Measurements from ENCODE around the gene CEP131. TPM values are rescaled to one million over a fixed set of nuclear protein-coding genes. Genes with fewer than 3 reads are reported as not detected.

The CEP131 gene
- polyA plus RNA-seq, 1 donor from 2014 or later: 21.3 TPM

DNA sequence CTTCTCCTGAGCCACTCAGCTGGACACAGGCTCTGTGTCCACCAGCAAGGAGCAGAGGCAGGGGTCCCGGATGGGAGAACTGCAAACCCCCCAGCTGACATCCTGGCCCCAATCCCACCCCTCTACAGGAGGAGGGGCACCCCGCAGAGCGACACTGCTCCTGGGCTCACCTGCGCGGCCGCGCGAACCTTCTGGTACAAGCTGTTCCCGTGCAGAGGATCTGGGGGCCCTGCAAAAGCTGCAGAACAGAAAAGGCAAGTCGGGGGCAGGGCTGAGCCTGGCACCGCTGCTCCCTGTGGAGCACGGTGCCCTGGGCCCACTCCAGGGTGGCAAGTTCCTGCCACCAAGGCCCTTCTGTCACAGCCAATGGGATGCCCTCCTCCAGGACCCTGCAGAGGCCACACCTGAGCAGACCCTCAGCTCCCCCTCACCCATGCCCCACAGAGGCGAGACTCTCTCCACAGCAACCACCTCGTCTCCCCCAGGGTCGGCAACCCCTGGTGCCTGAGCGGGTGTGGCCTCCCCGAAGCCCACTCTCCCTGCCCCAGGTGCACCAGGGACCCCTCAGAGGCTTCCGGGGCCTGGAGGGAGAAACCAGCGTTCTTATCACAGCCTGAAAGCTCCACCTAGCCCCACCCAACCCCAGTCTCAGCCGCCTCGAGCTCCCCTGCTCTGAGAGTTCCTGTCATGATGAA, 11.2 kb upstream of the CEP131 start:
- TF ChIP-seq EP300 (conservative IDR thresholded peaks at IDR 0.05; ENCODE audit: poor library complexity, severe bottlenecking) (no peak), RAD21 (conservative IDR thresholded peaks at IDR 0.05) (no peak), POLR2AphosphoS5 (IDR thresholded peaks at IDR 0.05) (no peak), EZH2 (IDR thresholded peaks at IDR 0.05; ENCODE audit: borderline replicate concordance, insufficient read depth, low read length, poor library complexity, severe bottlenecking) (no peak), MXI1 (conservative IDR thresholded peaks at IDR 0.05; ENCODE audit: poor library complexity, severe bottlenecking) (no peak), TAF1 (IDR thresholded peaks at IDR 0.05; ENCODE audit: low read depth) (no peak)
- TF ChIP-seq, protein P1, sequence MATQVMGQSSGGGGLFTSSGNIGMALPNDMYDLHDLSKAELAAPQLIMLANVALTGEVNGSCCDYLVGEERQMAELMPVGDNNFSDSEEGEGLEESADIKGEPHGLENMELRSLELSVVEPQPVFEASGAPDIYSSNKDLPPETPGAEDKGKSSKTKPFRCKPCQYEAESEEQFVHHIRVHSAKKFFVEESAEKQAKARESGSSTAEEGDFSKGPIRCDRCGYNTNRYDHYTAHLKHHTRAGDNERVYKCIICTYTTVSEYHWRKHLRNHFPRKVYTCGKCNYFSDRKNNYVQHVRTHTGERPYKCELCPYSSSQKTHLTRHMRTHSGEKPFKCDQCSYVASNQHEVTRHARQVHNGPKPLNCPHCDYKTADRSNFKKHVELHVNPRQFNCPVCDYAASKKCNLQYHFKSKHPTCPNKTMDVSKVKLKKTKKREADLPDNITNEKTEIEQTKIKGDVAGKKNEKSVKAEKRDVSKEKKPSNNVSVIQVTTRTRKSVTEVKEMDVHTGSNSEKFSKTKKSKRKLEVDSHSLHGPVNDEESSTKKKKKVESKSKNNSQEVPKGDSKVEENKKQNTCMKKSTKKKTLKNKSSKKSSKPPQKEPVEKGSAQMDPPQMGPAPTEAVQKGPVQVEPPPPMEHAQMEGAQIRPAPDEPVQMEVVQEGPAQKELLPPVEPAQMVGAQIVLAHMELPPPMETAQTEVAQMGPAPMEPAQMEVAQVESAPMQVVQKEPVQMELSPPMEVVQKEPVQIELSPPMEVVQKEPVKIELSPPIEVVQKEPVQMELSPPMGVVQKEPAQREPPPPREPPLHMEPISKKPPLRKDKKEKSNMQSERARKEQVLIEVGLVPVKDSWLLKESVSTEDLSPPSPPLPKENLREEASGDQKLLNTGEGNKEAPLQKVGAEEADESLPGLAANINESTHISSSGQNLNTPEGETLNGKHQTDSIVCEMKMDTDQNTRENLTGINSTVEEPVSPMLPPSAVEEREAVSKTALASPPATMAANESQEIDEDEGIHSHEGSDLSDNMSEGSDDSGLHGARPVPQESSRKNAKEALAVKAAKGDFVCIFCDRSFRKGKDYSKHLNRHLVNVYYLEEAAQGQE (IDR thresholded peaks at IDR 0.05; ENCODE audit: borderline replicate concordance): no peak
- TF ChIP-seq, protein P2, sequence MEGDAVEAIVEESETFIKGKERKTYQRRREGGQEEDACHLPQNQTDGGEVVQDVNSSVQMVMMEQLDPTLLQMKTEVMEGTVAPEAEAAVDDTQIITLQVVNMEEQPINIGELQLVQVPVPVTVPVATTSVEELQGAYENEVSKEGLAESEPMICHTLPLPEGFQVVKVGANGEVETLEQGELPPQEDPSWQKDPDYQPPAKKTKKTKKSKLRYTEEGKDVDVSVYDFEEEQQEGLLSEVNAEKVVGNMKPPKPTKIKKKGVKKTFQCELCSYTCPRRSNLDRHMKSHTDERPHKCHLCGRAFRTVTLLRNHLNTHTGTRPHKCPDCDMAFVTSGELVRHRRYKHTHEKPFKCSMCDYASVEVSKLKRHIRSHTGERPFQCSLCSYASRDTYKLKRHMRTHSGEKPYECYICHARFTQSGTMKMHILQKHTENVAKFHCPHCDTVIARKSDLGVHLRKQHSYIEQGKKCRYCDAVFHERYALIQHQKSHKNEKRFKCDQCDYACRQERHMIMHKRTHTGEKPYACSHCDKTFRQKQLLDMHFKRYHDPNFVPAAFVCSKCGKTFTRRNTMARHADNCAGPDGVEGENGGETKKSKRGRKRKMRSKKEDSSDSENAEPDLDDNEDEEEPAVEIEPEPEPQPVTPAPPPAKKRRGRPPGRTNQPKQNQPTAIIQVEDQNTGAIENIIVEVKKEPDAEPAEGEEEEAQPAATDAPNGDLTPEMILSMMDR (IDR thresholded peaks at IDR 0.05; ENCODE audit: poor library complexity, severe bottlenecking): no peak
- Histone ChIP-seq H3K27me3 (ENCODE audit: insufficient read depth, low read depth, low read length) (no peaks in the 10 kb centered on the region), H3K27ac (ENCODE audit: low read length) (no peak overlapping the region), H3F3A (ENCODE audit: insufficient read depth, low read length, poor library complexity, severe bottlenecking) (no peaks in the 10 kb centered on the region), H3K36me3 (ENCODE audit: insufficient read depth, low read length) (peaks cover 4% of the 10 kb centered on the region), H3K79me2 (replicated peaks; ENCODE audit: insufficient read depth, low read length) (peaks cover 11% of the 10 kb centered on the region), H3K9me3 (ENCODE audit: low read length) (no peaks in the 10 kb centered on the region), H2AFZ (ENCODE audit: low read depth, low read length) (no peak overlapping the region), H3K4me3 (ENCODE audit: low read length) (no peak overlapping the region), H3K4me2 (ENCODE audit: low read length) (no peak overlapping the region), H3K9ac (ENCODE audit: low read length) (no peak overlapping the region), H3K9me2 (ENCODE audit: insufficient read depth, low read length) (no peaks in the 10 kb centered on the region), H4K20me1 (ENCODE audit: insufficient read depth) (no peaks in the 10 kb centered on the region)

DNA sequence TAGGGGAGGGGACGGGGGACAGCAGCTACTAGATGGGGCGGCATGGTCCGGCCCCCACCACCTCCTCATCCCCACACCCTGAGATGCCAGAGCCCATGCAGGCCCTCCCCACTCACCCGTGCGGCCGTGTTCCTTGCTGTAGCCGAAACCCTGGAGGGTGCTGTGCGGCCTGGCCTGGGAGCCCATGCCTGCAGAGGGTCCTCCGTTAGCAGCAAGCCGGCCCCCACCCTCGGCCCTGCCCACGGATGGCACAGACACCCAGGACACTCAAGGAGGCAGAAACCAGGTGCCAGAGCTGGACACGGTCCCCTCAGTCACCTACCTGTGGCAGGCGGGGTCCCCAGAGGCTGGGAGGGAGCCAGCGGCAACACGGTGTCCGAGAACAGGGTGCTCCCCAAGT, 10.6 kb upstream of the CEP131 start:
- H4K20me1 ChIP-seq (ENCODE audit: insufficient read depth): no peaks in the 10 kb centered on the region
- H3K4me2 ChIP-seq (ENCODE audit: low read length): no peak overlapping the region
- H3K27ac ChIP-seq (ENCODE audit: low read length): no peak overlapping the region
- no peaks in the 10 kb centered on the region for H3F3A ChIP-seq (ENCODE audit: insufficient read depth, low read length, poor library complexity, severe bottlenecking)
- peaks cover 10% of the 10 kb centered on the region for H3K79me2 ChIP-seq (replicated peaks; ENCODE audit: insufficient read depth, low read length)
- H3K9me3 ChIP-seq (ENCODE audit: low read length): no peaks in the 10 kb centered on the region
- H3K9me2 ChIP-seq (ENCODE audit: insufficient read depth, low read length): no peaks in the 10 kb centered on the region
- H3K4me3 ChIP-seq (ENCODE audit: low read length): no peak overlapping the region
- peaks cover 4% of the 10 kb centered on the region for H3K36me3 ChIP-seq (ENCODE audit: insufficient read depth, low read length)
- no peaks in the 10 kb centered on the region for H3K27me3 ChIP-seq (ENCODE audit: insufficient read depth, low read depth, low read length)
- H2AFZ ChIP-seq (ENCODE audit: low read depth, low read length): no peak overlapping the region
- no peak overlapping the region for H3K9ac ChIP-seq (ENCODE audit: low read length)
- TF ChIP-seq EZH2 (IDR thresholded peaks at IDR 0.05; ENCODE audit: borderline replicate concordance, insufficient read depth, low read length, poor library complexity, severe bottlenecking) (no peak), MXI1 (conservative IDR thresholded peaks at IDR 0.05; ENCODE audit: poor library complexity, severe bottlenecking) (no peak), POLR2AphosphoS5 (IDR thresholded peaks at IDR 0.05) (no peak)
